Mesothelial cell of epicardium (in vitro differentiated cells): ENCODE measurements around the gene TCTN1. TPM values are rescaled to one million over a fixed set of nuclear protein-coding genes. Genes with fewer than 3 reads are reported as not detected.

Source experiments
- DNase-seq, 2 experiments: peaks; one replicate each; pipeline ENCODE4 v3.0.0; 2021; ENCODE audit warnings: low spot score in 2 of 2; ENCODE audit not compliant: unreplicated experiment in 2 of 2
- H3K27ac Mint-ChIP-seq: 2 replicates; pipeline ENCODE4 v1.8.0; 2021; ENCODE audit warnings: mixed read lengths
- H3K27me3 Mint-ChIP-seq: 2 replicates; pipeline ENCODE4 v1.8.0; 2021; ENCODE audit warnings: low read depth, mixed read lengths
- H3K36me3 Mint-ChIP-seq: 2 replicates; pipeline ENCODE4 v1.8.0; 2021; ENCODE audit warnings: mixed read lengths
- H3K4me1 Mint-ChIP-seq: 2 replicates; pipeline ENCODE4 v1.8.0; 2021; ENCODE audit warnings: mixed read lengths
- H3K4me3 Mint-ChIP-seq: 2 replicates; pipeline ENCODE4 v1.8.0; 2021; ENCODE audit warnings: mild to moderate bottlenecking, moderate library complexity, mixed read lengths
- H3K9me3 Mint-ChIP-seq: 2 replicates; pipeline ENCODE4 v1.8.0; 2021; ENCODE audit warnings: mixed read lengths
- CTCF ChIP-seq: fragments of 200-600 bp; sonication (generic); IDR thresholded peaks from one replicate; pipeline ENCODE4 v1.5.0; 2021; ENCODE audit warnings: antibody characterized with exemption; ENCODE audit not compliant: unreplicated experiment
- total RNA-seq: library from RNA; stranded (reverse); gene quantifications from 3 replicates; pipeline ENCODE4 v1.2.1, GENCODE V29; 2021

TCTN1 gene
- total RNA-seq, 1 donor from 2014 or later, result 63.4 TPM

GRCh38 chr12:110579535-110580253, 34.2 kb upstream of the TCTN1 start:
- H3K4me3 Mint-ChIP-seq, result no peak overlapping the region
- H3K27ac Mint-ChIP-seq, result no peak overlapping the region
- H3K4me1 Mint-ChIP-seq, result peaks cover 30% of the 10 kb centered on the region
- no peaks in the 10 kb centered on the region for H3K9me3 Mint-ChIP-seq
- no peaks in the 10 kb centered on the region for H3K36me3 Mint-ChIP-seq
- H3K27me3 Mint-ChIP-seq, result no peaks in the 10 kb centered on the region
- no peak for DNase-seq
- TF ChIP-seq CTCF, result no peak

DNA sequence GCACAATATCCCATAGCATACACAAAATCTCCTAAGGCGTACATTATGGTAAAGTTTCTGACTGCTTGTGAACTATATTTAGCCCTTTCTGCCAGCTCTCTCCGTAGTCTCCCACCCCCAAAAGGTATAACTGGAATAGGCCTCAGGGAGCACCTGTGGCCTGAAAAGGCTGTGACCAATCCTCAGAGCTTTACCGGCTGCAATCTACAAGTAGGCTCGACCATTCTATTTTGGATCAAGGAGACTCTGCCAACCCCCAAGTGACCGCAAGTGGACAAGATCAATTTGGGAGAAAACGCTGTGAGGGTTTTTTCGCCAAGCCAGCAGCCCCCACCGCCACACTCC, 32.0 kb upstream of the TCTN1 start:
- Mint-ChIP-seq H3K4me3 (peak overlapping the region; percentile 84), H3K9me3 (no peaks in the 10 kb centered on the region), H3K36me3 (no peaks in the 10 kb centered on the region), H3K27me3 (no peaks in the 10 kb centered on the region), H3K4me1 (peaks cover 37% of the 10 kb centered on the region), H3K27ac (peak overlapping the region; percentile 79)
- TF ChIP-seq CTCF, result no peak
- DNase-seq, result no peak

GRCh38 chr12:110582276-110583136, 31.4 kb upstream of the TCTN1 start:
- Mint-ChIP-seq H3K36me3 (no peaks in the 10 kb centered on the region), H3K4me1 (peaks cover 37% of the 10 kb centered on the region), H3K4me3 (peak overlapping the region; percentile 84), H3K9me3 (no peaks in the 10 kb centered on the region), H3K27ac (peak overlapping the region; percentile 79), H3K27me3 (no peaks in the 10 kb centered on the region)
- DNase-seq, result peak; percentile 38 to 60
- no peak for TF ChIP-seq CTCF

GRCh38 chr12:110583137-110584059, 30.5 kb upstream of the TCTN1 start, which contains the start of gene PPTC7:
Gene PPTC7, minus strand, starts transcription at chr12:110583318. Its CDS starts 287 bp downstream, at chr12:110583031.
- Mint-ChIP-seq H3K27ac (peak within 1 kb of the TSS; percentile 93), H3K27me3 (no peaks in the 10 kb centered on the region)

More at GRCh38 chr12:110583137-110584059, 30.5 kb upstream of the TCTN1 start, which contains the start of gene PPTC7:
- peaks cover 37% of the 10 kb centered on the region for H3K4me1 Mint-ChIP-seq
- peak; percentile 92 to 94 for DNase-seq
- no peaks in the 10 kb centered on the region for H3K36me3 Mint-ChIP-seq
- H3K4me3 Mint-ChIP-seq, result peak within 1 kb of the TSS; percentile 84
- no peaks in the 10 kb centered on the region for H3K9me3 Mint-ChIP-seq
- no peak for TF ChIP-seq CTCF
